ENCODE results near the gene UTP4. TPM values are rescaled to one million over a fixed set of nuclear protein-coding genes. Genes with fewer than 3 reads are reported as not detected.

Gene UTP4
- total RNA-seq, 4 donors from 2014 or later: 32.9 to 85.7 (median 35.9) TPM

GRCh38 chr16:69217433-69217832 is 85.0 kb downstream of the UTP4 start:
- TF ChIP-seq CTCF (IDR thresholded peaks at IDR 0.05): no peak
- no peak for DNase-seq (ENCODE audit: low spot score)
- peak; percentile 66 for ATAC-seq (ENCODE audit: low FRiP score)

Small RNAs within 50 kb of the gene (small RNA-seq; reads per million reads assigned to genes)
- gene RF00019 (not detected), gene RNU6-22P (not detected)

Other genes starting within 250 kb of the UTP4 start
- gene HAS3, start 27.0 kb upstream of the UTP4 start, total RNA-seq: 1 to 10 TPM in 2 of 4 donors, under 1 TPM in 2; 0.36 to 2.2 (median 1.2) TPM
- gene CHTF8, start 61 bp upstream of the UTP4 start, total RNA-seq: 10 to 100 TPM; 53.7 to 61.3 (median 57.4) TPM
- gene SNTB2, start 54.5 kb downstream of the UTP4 start, total RNA-seq: 10 to 100 TPM; 49.7 to 80.9 (median 59.3) TPM
- 10 to 100 TPM; 26.6 to 39.0 (median 34.1) TPM for gene VPS4A, start 178.7 kb downstream of the UTP4 start, total RNA-seq
- 10 to 100 TPM; 12.8 to 25.0 (median 19.1) TPM for gene PDF, start 197.9 kb downstream of the UTP4 start, total RNA-seq
- gene COG8, start 206.9 kb downstream of the UTP4 start, total RNA-seq: 10 to 100 TPM; 26.8 to 50.6 (median 39.4) TPM
- 10 to 100 TPM; 14.7 to 56.8 (median 17.1) TPM for gene NIP7, start 207.1 kb downstream of the UTP4 start, total RNA-seq
- not detected for gene TMED6, start 219.1 kb downstream of the UTP4 start, total RNA-seq

Measured in omental fat pad (tissue), 4 donors.